ACC112 (cell line): ENCODE data around the gene IL6R.

Source experiments
- H2AFZ ChIP-seq: fragments of 200-600 bp; sonication (generic); one replicate; pipeline ENCODE4 v1.6.0; 2017; ENCODE audit warnings: antibody characterized with exemption, low read length; ENCODE audit not compliant: unreplicated experiment
- H3K27ac ChIP-seq: fragments of 200-600 bp; sonication (generic); 2 replicates; pipeline ENCODE4 v1.5.1; 2014; ENCODE audit warnings: low read depth, mild to moderate bottlenecking, antibody characterized with exemption, low read length, moderate library complexity
- H3K27me3 ChIP-seq: fragments of 200-600 bp; sonication (generic); 2 replicates; pipeline ENCODE4 v1.6.1; 2014; ENCODE audit warnings: mild to moderate bottlenecking, antibody characterized with exemption, low read length, moderate library complexity, mixed read lengths; ENCODE audit not compliant: insufficient read depth
- H3K36me3 ChIP-seq: fragments of 200-600 bp; sonication (generic); 2 replicates; pipeline ENCODE4 v1.6.1; 2016; ENCODE audit warnings: mild to moderate bottlenecking, antibody characterized with exemption, low read length, moderate library complexity, mixed read lengths; ENCODE audit not compliant: insufficient read depth
- H3K4me1 ChIP-seq: fragments of 200-600 bp; sonication (generic); one replicate; pipeline ENCODE4 v1.6.1; 2016; ENCODE audit warnings: low read length, mixed read lengths; ENCODE audit not compliant: insufficient read depth, unreplicated experiment, control insufficient read depth
- H3K4me3 ChIP-seq: fragments of 200-600 bp; sonication (generic); 2 replicates; pipeline ENCODE4 v1.5.1; 2014; ENCODE audit warnings: mild to moderate bottlenecking, low read depth, low read length
- H3K79me2 ChIP-seq: fragments of 200-600 bp; sonication (generic); one replicate; pipeline ENCODE4 v1.6.0; 2016; ENCODE audit warnings: low read length; ENCODE audit not compliant: control insufficient read depth, unreplicated experiment, insufficient read depth

IL6R gene

GRCh38 chr1:154440036-154440804 is 35.1 kb downstream of the IL6R start:
- H3K36me3 ChIP-seq: no peaks in the 10 kb centered on the region
- H2AFZ ChIP-seq: no peak overlapping the region
- H3K27ac ChIP-seq: no peak overlapping the region
- H3K4me3 ChIP-seq: no peak overlapping the region
- no peaks in the 10 kb centered on the region for H3K27me3 ChIP-seq
- H3K79me2 ChIP-seq: no peaks in the 10 kb centered on the region
- peaks cover 27% of the 10 kb centered on the region for H3K4me1 ChIP-seq

- no peaks in the 10 kb centered on the region for H3K36me3 ChIP-seq
- H3K27me3 ChIP-seq: no peaks in the 10 kb centered on the region
- no peaks in the 10 kb centered on the region for H3K79me2 ChIP-seq
- H3K4me3 ChIP-seq: no peak overlapping the region
- H3K27ac ChIP-seq: no peak overlapping the region
- peaks cover 37% of the 10 kb centered on the region for H3K4me1 ChIP-seq
- no peak overlapping the region for H2AFZ ChIP-seq
Measured at GRCh38 chr1:154441241-154441888, 36.2 kb downstream of the IL6R start.

GRCh38 chr1:154442006-154442740 is 37.0 kb downstream of the IL6R start:
- H3K4me3 ChIP-seq: no peak overlapping the region
- no peaks in the 10 kb centered on the region for H3K79me2 ChIP-seq
- H3K36me3 ChIP-seq: no peaks in the 10 kb centered on the region
- no peaks in the 10 kb centered on the region for H3K27me3 ChIP-seq
- no peak overlapping the region for H3K27ac ChIP-seq
- peaks cover 39% of the 10 kb centered on the region for H3K4me1 ChIP-seq
- H2AFZ ChIP-seq: no peak overlapping the region

- Histone ChIP-seq H3K27me3 (no peaks in the 10 kb centered on the region), H3K4me3 (no peak overlapping the region), H3K4me1 (peaks cover 39% of the 10 kb centered on the region), H3K27ac (no peak overlapping the region), H2AFZ (no peak overlapping the region), H3K36me3 (no peaks in the 10 kb centered on the region), H3K79me2 (no peaks in the 10 kb centered on the region)
Measured at GRCh38 chr1:154443274-154444013, 38.3 kb downstream of the IL6R start.

DNA sequence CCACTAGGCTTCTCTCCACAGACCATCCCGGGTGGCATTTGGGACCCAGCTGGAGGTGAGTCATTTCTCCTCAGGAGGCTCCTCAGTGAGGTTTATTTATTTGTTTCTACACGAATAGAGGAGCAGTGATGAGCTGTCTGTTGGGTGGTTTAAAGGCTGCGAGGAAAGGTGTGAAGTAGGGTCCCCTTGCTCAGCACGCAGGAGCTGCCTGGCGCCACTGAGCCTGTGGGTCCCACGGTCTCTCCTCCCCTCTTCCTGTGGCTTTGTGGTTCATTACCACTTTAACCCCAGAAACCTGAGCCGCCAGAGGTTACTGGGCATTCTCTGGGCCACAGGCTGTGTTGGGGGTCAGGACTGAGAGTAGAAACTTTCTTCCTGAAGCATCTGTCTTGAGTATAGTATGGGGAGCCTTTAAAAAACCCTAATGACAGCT is 39.9 kb downstream of the IL6R start:
- Histone ChIP-seq H3K4me3 (no peak overlapping the region), H3K36me3 (no peaks in the 10 kb centered on the region), H2AFZ (no peak overlapping the region), H3K79me2 (no peaks in the 10 kb centered on the region), H3K27me3 (no peaks in the 10 kb centered on the region), H3K4me1 (peaks cover 39% of the 10 kb centered on the region), H3K27ac (no peak overlapping the region)

- H3K4me1 ChIP-seq: peaks cover 37% of the 10 kb centered on the region
- no peak overlapping the region for H3K4me3 ChIP-seq
- peak overlapping the region; percentile 26; the same call in 1 of the 2 replicates for H3K27ac ChIP-seq
- 0 out of 2 replicates have a peak, but pooled peaks cover 5% of the 10 kb centered on the region for H3K36me3 ChIP-seq
- H3K27me3 ChIP-seq: no peaks in the 10 kb centered on the region
- no peak overlapping the region for H2AFZ ChIP-seq
- H3K79me2 ChIP-seq: no peaks in the 10 kb centered on the region
Measured at GRCh38 chr1:154446292-154446691, 41.1 kb downstream of the IL6R start.

- Histone ChIP-seq H3K27ac (no peak overlapping the region), H3K36me3 (0 out of 2 replicates have a peak, but pooled peaks cover 5% of the 10 kb centered on the region), H3K4me1 (peaks cover 32% of the 10 kb centered on the region), H3K4me3 (no peak overlapping the region), H3K79me2 (no peaks in the 10 kb centered on the region), H3K27me3 (no peaks in the 10 kb centered on the region), H2AFZ (no peak overlapping the region)
Measured at GRCh38 chr1:154446789-154447188, 41.6 kb downstream of the IL6R start.

GRCh38 chr1:154448331-154448811 is 43.2 kb downstream of the IL6R start:
- Histone ChIP-seq H3K4me3 (no peak overlapping the region), H3K79me2 (no peaks in the 10 kb centered on the region), H2AFZ (no peak overlapping the region), H3K27ac (no peak overlapping the region), H3K27me3 (no peaks in the 10 kb centered on the region), H3K4me1 (peaks cover 27% of the 10 kb centered on the region), H3K36me3 (0 out of 2 replicates have a peak, but pooled peaks cover 5% of the 10 kb centered on the region)

DNA sequence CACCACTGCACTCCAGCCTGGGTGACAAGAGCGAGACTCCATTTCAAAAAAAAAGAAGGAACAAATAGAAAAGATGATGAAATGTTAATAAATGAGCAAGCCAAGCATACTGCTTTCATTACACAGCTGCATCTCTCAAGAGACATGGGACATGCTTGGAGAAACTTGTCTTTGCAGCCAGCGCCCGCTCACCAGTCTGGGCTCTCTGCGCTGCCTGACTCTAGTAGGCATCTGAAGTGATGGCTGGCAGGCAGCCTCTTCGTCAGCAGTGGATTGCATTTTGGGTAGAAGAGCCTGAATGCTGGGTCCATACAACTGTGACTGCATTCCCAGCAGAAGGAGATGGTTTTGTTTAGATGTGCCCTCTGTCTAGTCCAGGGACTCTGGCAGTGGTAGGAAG is 48.0 kb downstream of the IL6R start:
- Histone ChIP-seq H2AFZ (no peak overlapping the region), H3K27me3 (no peaks in the 10 kb centered on the region), H3K4me3 (no peak overlapping the region), H3K36me3 (0 out of 2 replicates have a peak, but pooled peaks cover 9% of the 10 kb centered on the region), H3K27ac (no peak overlapping the region), H3K79me2 (no peaks in the 10 kb centered on the region), H3K4me1 (peaks cover 15% of the 10 kb centered on the region)
